Mammary epithelial cell (primary cell): ENCODE data around the gene POLD4.

Source experiments
- EZH2 ChIP-seq: IDR thresholded peaks from 2 replicates; pipeline ENCODE4 v1.6.1; 2012; ENCODE audit warnings: low read length, inconsistent platforms, borderline replicate concordance
- TF ChIP-seq, protein P1 (sequence below), 2 donors: IDR thresholded peaks in 1 of 2; conservative IDR thresholded peaks in 1 of 2; 2 replicates each; pipeline ENCODE4 v1.5.1; 2011 to 2012; ENCODE audit warnings: inconsistent platforms in 2 of 2, low read length in 2 of 2, mild to moderate bottlenecking in 2 of 2, control low read depth in 1 of 2, low read depth in 1 of 2; ENCODE audit not compliant: insufficient read depth in 1 of 2; ENCODE audit errors: extremely low read depth in 1 of 2

DNA sequence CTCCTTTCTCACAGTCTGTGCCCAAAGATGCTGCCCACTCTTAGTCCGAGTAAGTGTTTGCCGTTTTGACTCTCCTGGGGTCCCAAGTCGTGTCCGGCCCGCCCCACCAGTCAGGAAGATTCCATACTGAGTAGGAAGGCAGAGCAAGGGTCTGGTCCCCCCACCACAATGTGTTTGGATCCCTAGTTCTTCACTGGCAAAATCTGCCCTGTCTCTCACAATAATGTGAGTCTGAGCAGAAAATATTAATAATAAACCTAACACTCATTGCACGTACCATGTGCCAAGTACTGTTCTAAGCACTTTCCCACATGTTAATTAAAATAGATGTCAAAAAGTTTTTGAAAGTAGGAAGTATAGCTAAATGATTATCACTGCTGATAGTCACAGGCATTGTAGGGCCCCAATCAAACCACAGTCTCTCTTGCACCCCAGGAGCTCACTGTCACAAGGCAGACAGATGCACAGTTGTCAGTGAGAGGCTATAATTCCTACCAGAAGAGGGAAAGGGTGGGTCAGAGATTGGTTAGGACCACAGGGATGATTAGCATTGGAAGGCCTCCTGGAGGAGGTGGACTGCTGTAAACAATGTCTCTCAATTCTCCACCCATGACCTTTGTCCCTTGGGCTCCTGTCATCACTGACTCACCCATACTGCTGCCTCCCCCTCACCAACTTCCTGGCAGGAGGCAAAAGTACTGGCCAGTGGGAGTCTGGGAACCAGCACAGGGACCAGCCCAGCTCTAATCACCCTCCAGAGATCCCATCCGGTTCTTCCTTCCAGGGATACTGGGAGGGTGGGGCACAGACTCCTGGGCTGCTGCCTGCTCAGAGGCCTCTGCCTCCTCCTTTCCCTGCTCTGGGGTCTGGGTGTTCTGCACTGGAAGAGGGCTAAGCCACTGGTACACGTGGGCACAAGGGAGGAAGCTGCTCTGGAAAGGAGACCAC, 1.0 kb upstream of the POLD4 start:
- TF ChIP-seq, protein P1, sequence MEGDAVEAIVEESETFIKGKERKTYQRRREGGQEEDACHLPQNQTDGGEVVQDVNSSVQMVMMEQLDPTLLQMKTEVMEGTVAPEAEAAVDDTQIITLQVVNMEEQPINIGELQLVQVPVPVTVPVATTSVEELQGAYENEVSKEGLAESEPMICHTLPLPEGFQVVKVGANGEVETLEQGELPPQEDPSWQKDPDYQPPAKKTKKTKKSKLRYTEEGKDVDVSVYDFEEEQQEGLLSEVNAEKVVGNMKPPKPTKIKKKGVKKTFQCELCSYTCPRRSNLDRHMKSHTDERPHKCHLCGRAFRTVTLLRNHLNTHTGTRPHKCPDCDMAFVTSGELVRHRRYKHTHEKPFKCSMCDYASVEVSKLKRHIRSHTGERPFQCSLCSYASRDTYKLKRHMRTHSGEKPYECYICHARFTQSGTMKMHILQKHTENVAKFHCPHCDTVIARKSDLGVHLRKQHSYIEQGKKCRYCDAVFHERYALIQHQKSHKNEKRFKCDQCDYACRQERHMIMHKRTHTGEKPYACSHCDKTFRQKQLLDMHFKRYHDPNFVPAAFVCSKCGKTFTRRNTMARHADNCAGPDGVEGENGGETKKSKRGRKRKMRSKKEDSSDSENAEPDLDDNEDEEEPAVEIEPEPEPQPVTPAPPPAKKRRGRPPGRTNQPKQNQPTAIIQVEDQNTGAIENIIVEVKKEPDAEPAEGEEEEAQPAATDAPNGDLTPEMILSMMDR (conservative IDR thresholded peaks at IDR 0.05 in 1 of 2, IDR thresholded peaks at IDR 0.05 in 1 of 2; ENCODE audit: extremely low read depth in 1 of 2, insufficient read depth in 1 of 2, low read depth in 1 of 2, low read length in 2 of 2), result no peak
- TF ChIP-seq EZH2, result no peak
